Prostate gland (tissue), 2 donors: ENCODE data around the gene MRC1.

Experiments used
- CTCF ChIP-seq, 4 experiments: fragments of 200-600 bp in 2 of 4; fragments of 450-650 bp in 2 of 4; sonication (generic) in 2 of 4; IDR thresholded peaks; 1 replicate in 3 of 4; 2 replicates in 1 of 4; pipeline ENCODE4 v1.5.1; 2016 to 2019; ENCODE audit warnings: antibody characterized with exemption in 4 of 4, mild to moderate bottlenecking in 2 of 4, moderate library complexity in 2 of 4
- POLR2A ChIP-seq: fragments of 450-650 bp; IDR thresholded peaks from one replicate; pipeline ENCODE4 v1.6.1; 2016; ENCODE audit warnings: antibody characterized with exemption, mild to moderate bottlenecking
- POLR2AphosphoS5 ChIP-seq: sonication (generic); formaldehyde crosslinking; IDR thresholded peaks from one replicate; pipeline ENCODE4 v1.6.1; 2017; ENCODE audit warnings: antibody characterized with exemption

- no peak for TF ChIP-seq POLR2AphosphoS5
- no peak for TF ChIP-seq POLR2A
- no peak for TF ChIP-seq CTCF (IDR thresholded peaks at IDR 0.05)
Measured at GRCh38 chr10:17781856-17782255, 27.3 kb upstream of the MRC1 start.
